Ovary (tissue), 9 donors: Measurements from ENCODE around the gene WDR86. TPM values are rescaled to one million over a fixed set of nuclear protein-coding genes. Genes with fewer than 3 reads are reported as not detected.

Experiments used
- DNase-seq, 5 donors: peaks; one replicate each; pipeline ENCODE4 v3.0.0-alpha.2; 2019 to 2020
- H3K27ac ChIP-seq, 2 donors: fragments of 200-600 bp; one replicate each; pipeline versions ENCODE4 v1.5.1 to v1.8.0; 2019 to 2022
- H3K27me3 ChIP-seq: fragments of 200-600 bp; one replicate; pipeline ENCODE4 v1.8.0; 2022
- H3K36me3 ChIP-seq: fragments of 200-600 bp; sonication (generic); one replicate; pipeline ENCODE4 v1.5.1; 2019
- H3K4me1 ChIP-seq: one replicate; pipeline ENCODE4 v1.8.1; 2013; ENCODE audit warnings: mild to moderate bottlenecking, moderate library complexity; ENCODE audit not compliant: insufficient read depth
- H3K4me3 ChIP-seq: fragments of 200-600 bp; sonication (generic); one replicate; pipeline ENCODE4 v1.5.1; 2017
- H3K9me3 ChIP-seq, 2 donors: fragments of 200-600 bp in 1 of 2; sonication (generic) in 1 of 2; one replicate each; pipeline versions ENCODE4 v1.5.1 to v1.8.1; 2013 to 2019; ENCODE audit warnings: mild to moderate bottlenecking in 1 of 2, moderate library complexity in 1 of 2
- CTCF ChIP-seq, 3 donors: fragments of 450-650 bp in 2 of 3; fragments of 200-600 bp in 1 of 3; IDR thresholded peaks; one replicate each; pipeline versions ENCODE4 v1.5.1 to v1.8.0; 2016 to 2022; ENCODE audit warnings: antibody characterized with exemption in 3 of 3, mild to moderate bottlenecking in 1 of 3
- EP300 ChIP-seq: sonication (generic); formaldehyde crosslinking; IDR thresholded peaks from one replicate; pipeline ENCODE4 v1.6.1; 2017; ENCODE audit warnings: antibody characterized with exemption
- POLR2A ChIP-seq: fragments of 450-650 bp; IDR thresholded peaks from one replicate; pipeline ENCODE4 v1.6.1; 2017; ENCODE audit warnings: antibody characterized with exemption, mild to moderate bottlenecking, moderate library complexity
- WGBS, 3 donors: extraction: QIAGEN DNeasy Blood & Tissue Kit in 1 of 3; methylation state at CpG; one replicate each; pipeline versions ENCODE4 v1.1.5 to v1.1.7; 2013 to 2017; 5-methylcytosine and 5-hydroxymethylcytosine counted together
- intact Hi-C, 4 donors: fragments of 100-400 bp; cut with DNase I; formaldehyde crosslinking; loops; one replicate each; pipeline versions ENCODE4 v1.11.0 to v1.15.1; 2022 to 2023
- polyA plus RNA-seq, 2 donors: library from polyadenylated mRNA; stranded (reverse); fragments of 200-250 nt in 1 of 2; fragments of 350-450 nt in 1 of 2; fragmentation: Illumina TruSeq in 1 of 2; extraction: RNeasy Lipid Tissue Mini Kit (QIAGEN cat#74804) in 1 of 2; gene quantifications; one replicate each; pipeline ENCODE4 v1.2.3, GENCODE V29; 2013 to 2014
- total RNA-seq, 7 donors: library from RNA; depleted of rRNA in 2 of 7; stranded (reverse); fragments of >200 nt in 2 of 7; fragmentation: NEBNext Ultra II Directional in 3 of 7; extraction: Animal tissue kit (Norgen Biotek cat#: 25700) in 3 of 7; gene quantifications; one replicate each; pipeline versions ENCODE4 v1.1.0 to v1.2.4, GENCODE V29; 2016 to 2023
- donor health status: DM: no; HTN: no; CAD: no; lungs with moderate emphysema.
- donor health status: DM: no; HTN: no; CAD: no.
- donor health status: Bipolar disorder and iron deficiency.
- donor health status: DM: yes; HTN: yes; CAD: no.
- donor health status: DM: no; HTN: no; CAD: no.
- donor health status: DM: yes; HTN: yes; CAD: no.

Gene WDR86
- total and polyA plus RNA-seq, 9 donors, result 0.77 to 43.4 (median 11.1) TPM

- Histone ChIP-seq H3K4me1 (no peaks in the 10 kb centered on the region), H3K4me3 (no peak overlapping the region), H3K27ac (no peak overlapping the region), H3K36me3 (no peaks in the 10 kb centered on the region), H3K9me3 (no peaks in the 10 kb centered on the region), H3K27me3 (no peaks in the 10 kb centered on the region)
- intact Hi-C loops, result no loop called here
- no peak for TF ChIP-seq CTCF (IDR thresholded peaks at IDR 0.05)
- no peak for TF ChIP-seq EP300
- TF ChIP-seq POLR2A, result no peak
- no peak for DNase-seq
- 87 to 89% (median 89%) methylated on average over 10 of the region's 10 CpGs for WGBS, 3 donors
These were observed 13.4 kb downstream of the WDR86 start for GRCh38 chr7:151396328-151396970.

DNA sequence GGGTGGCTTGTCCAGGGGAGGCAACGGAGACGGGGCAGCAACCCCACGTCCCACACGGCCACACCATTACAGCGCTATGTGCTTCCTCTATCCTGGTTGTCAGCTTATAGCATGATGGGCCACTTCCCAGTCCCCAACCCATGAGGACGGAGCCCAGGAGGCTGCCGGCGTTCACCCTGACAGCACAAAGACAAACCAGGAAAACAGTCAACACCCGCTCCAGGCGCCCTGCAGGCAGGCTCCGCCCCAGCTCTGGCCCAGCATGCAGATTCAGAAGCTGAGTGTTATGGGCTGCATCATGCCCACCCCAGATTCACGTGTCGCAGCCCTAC, 14.8 kb downstream of the WDR86 start:
- intact Hi-C loops, result no loop called here
- no peak for TF ChIP-seq CTCF (IDR thresholded peaks at IDR 0.05)
- no peak for TF ChIP-seq EP300
- no peak for TF ChIP-seq POLR2A
- H3K36me3 ChIP-seq, result no peaks in the 10 kb centered on the region
- DNase-seq, result no peak
- H3K27me3 ChIP-seq, result no peaks in the 10 kb centered on the region
- H3K4me3 ChIP-seq, result no peak overlapping the region
- no peak overlapping the region for H3K27ac ChIP-seq
- 89 to 92% (median 90%) methylated on average over 13 of the region's 13 CpGs for WGBS, 3 donors
- H3K9me3 ChIP-seq, result no peaks in the 10 kb centered on the region
- no peaks in the 10 kb centered on the region for H3K4me1 ChIP-seq

DNA sequence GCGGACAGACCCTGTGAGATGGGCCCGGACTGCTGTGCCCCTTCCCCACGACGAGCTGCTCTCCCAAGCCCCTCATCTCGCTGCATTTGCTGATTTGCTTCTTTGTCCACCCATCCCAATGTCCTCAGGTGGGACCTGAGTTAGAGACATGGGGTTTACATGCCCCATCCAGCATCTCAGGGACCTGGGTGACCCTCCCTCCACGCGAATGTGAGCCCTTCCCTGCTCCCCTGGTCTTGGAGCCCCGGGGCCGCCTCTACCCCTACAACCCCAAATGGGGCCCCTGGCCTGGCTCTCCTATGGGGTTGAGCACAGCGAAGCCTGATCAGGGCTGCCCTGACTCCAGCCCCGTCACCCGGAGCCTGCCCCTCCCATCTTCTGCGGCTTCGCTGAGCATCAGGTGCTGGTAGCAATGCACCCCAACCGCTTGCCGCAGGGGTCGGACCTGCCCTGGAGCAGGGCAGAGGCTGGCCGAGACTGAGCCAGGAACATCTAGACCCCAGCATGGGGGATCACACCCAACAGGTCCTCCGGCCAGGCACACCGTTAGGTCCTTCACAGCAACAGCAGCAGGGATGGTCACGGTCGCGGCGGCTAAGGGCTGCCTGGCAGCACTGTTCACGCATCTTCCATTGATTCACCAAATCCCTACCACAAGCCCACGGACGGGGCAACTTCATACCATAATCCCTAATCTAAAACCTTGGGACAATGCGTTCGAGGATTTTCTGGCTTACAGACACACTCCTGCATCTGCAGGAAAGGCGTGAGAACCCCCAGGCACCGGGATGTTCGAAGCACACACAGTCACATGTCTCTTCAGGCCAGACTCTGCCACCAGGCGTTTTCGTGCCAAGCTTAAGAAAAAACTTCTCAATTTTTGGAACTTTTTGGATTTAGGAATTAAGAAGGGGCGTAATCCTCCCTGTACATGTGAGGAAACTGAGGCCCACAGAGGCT, 15.5 kb downstream of the WDR86 start:
- 90 to 94% (median 91%) methylated on average over 35 of the region's 35 CpGs for WGBS, 3 donors
- intact Hi-C loops, result no loop called here
- H3K36me3 ChIP-seq, result no peaks in the 10 kb centered on the region
- H3K4me3 ChIP-seq, result no peak overlapping the region
- no peak overlapping the region for H3K27ac ChIP-seq
- H3K27me3 ChIP-seq, result no peaks in the 10 kb centered on the region
- H3K9me3 ChIP-seq, result no peaks in the 10 kb centered on the region
- no peaks in the 10 kb centered on the region for H3K4me1 ChIP-seq
- TF ChIP-seq EP300 (no peak), POLR2A (no peak), CTCF (IDR thresholded peaks at IDR 0.05) (no peak)
- DNase-seq, result no peak

- H3K4me1 ChIP-seq, result no peaks in the 10 kb centered on the region
- WGBS, 3 donors, result 85 to 88% (median 87%) methylated on average over 31 of the region's 31 CpGs
- H3K27me3 ChIP-seq, result no peaks in the 10 kb centered on the region
- intact Hi-C loops, result no loop called here
- TF ChIP-seq POLR2A (no peak), CTCF (IDR thresholded peaks at IDR 0.05) (no peak), EP300 (no peak)
- H3K36me3 ChIP-seq, result no peaks in the 10 kb centered on the region
- H3K4me3 ChIP-seq, result no peak overlapping the region
- H3K9me3 ChIP-seq, result no peaks in the 10 kb centered on the region
- DNase-seq, result no peak
- no peak overlapping the region for H3K27ac ChIP-seq
These were observed 16.5 kb downstream of the WDR86 start for GRCh38 chr7:151393031-151393977.
